Activated B cell treated with CpG ODN at 0.5 μM for 24 hours (primary cell): ENCODE data around the gene KIAA0040. TPM values are rescaled to one million over a fixed set of nuclear protein-coding genes. Genes with fewer than 3 reads are reported as not detected.

ENCODE experiments used
- ATAC-seq: fragments of 200-7000 bp; cut with Tn5 transposase; one replicate; pipeline ENCODE4 v1.10.0; 2021; ENCODE audit warnings: low read depth, mild to moderate bottlenecking, moderate library complexity
- CTCF ChIA-PET: fragments of 350-600 bp; sonication (Branson Sonifier 250); formaldehyde crosslinking; loops from one replicate; lab custom pipeline; 2021; ENCODE audit warnings: antibody characterized with exemption; lab: Charles Lee
- POLR2A ChIA-PET: fragments of 350-600 bp; sonication (Branson Sonifier 250); formaldehyde crosslinking; loops from one replicate; lab custom pipeline; 2021; ENCODE audit warnings: antibody characterized with exemption; lab: Charles Lee
- DNase-seq: peaks from one replicate; pipeline ENCODE4 v3.0.0; 2022
- H3K27ac Mint-ChIP-seq: one replicate; pipeline ENCODE4 v1.8.0; 2020; ENCODE audit warnings: mixed read lengths
- H3K27me3 Mint-ChIP-seq: one replicate; pipeline ENCODE4 v1.8.0; 2021; ENCODE audit warnings: mixed read lengths
- H3K36me3 Mint-ChIP-seq: one replicate; pipeline ENCODE4 v1.8.0; 2021; ENCODE audit warnings: low read depth, mixed read lengths
- H3K4me1 Mint-ChIP-seq: one replicate; pipeline ENCODE4 v1.8.0; 2021; ENCODE audit warnings: mixed read lengths
- H3K4me3 Mint-ChIP-seq: one replicate; pipeline ENCODE4 v1.8.0; 2020; ENCODE audit warnings: mild to moderate bottlenecking, mixed read lengths
- H3K9me3 Mint-ChIP-seq: one replicate; pipeline ENCODE4 v1.8.0; 2020; ENCODE audit warnings: mixed read lengths
- CTCF ChIP-seq: fragments of 200-600 bp; IDR thresholded peaks from one replicate; pipeline ENCODE4 v1.8.0; 2022; ENCODE audit warnings: antibody characterized with exemption, mild to moderate bottlenecking
- intact Hi-C: fragments of 100-400 bp; cut with micrococcal nuclease; formaldehyde crosslinking; loops from one replicate; pipeline ENCODE4 v1.15.1; 2024
- total RNA-seq: library from RNA; stranded (reverse); gene quantifications from 2 replicates; pipeline ENCODE4 v1.2.3, GENCODE V29; 2022

KIAA0040 gene
- total RNA-seq, 1 donor from 2014 or later = 57.2 TPM

DNA sequence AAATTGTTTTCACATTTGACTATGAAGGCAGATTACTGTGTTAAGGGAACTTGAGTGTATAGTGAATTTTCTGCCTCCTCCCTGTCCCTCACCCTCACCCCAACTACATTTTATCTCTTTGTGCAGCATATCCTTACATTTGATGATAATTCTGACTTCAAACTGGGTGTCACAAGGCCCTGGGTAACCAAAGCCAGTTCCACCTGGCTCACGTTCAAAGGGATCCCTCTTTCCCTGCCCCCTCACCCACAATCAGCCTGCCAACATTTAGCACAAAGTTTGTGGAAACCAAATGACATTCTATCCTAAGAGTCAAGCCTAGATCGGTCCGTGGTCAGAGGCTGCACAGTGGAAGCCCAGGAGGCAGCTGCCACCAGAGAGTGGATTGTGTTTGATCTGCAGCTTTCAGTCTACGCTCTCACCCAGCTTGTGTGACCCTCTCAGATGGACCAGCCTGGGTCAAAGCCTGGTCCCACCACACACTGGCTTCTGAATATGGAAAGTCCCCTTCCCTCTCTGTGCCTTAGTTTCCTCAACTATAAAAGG lies 10.3 kb downstream of the KIAA0040 start:
- DNase-seq = no peak
- Mint-ChIP-seq H3K36me3 (peaks cover 81% of the 10 kb centered on the region), H3K27me3 (no peaks in the 10 kb centered on the region), H3K27ac (peak overlapping the region; percentile 65), H3K4me3 (no peak overlapping the region), H3K9me3 (no peaks in the 10 kb centered on the region), H3K4me1 (peaks cover 99% of the 10 kb centered on the region)
- CTCF ChIA-PET = interaction anchor here (1.3 to 1.9 kb wide), 3 partner anchors 10 to 136 kb away, joined by 4 to 8 read pairs (median 4); no protein-coding TSS in a partner anchor
- intact Hi-C loops = no loop called here
- no peak for TF ChIP-seq CTCF
- no peak for ATAC-seq
- POLR2A ChIA-PET = interaction anchor here (1.3 kb wide), 1 partner anchor 12 kb away, joined by 4 read pairs; no protein-coding TSS in a partner anchor

DNA sequence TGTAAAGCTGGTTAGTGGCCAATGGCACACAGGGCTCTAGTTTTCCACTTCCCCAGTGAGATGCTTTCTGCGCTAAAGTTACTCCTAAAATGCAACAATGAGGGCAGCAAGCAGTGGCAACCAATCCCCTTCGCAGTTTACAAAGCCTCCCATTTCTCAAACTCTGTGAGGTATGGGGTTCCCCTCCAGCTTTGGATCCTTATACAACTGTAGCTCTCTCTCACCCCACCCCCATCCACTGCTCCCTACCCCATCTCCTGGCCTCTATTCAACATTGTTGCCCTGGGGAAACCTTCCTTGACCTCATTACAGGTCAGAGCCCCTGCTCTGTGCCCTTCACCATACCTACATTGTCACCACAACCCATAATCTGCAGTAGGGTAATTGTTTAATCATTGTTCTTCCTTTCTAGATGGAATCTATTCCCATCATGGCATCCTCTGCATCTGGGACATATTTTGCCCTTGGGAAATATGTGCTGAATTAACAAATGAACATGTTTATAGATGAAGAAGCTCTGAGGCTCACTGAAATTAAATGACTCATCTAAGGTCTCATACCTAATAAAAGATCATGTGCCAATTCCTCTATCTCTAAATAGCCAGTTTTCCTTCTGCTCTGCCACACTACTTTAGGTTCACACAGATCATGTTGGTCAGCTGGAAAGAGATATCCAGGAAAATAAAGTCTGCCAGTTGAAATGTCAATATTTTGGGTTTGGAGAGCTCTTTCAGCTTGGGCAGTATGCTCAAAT lies 12.6 kb downstream of the KIAA0040 start:
- TF ChIP-seq CTCF = no peak
- ChIA-PET CTCF (interaction anchor here (1.3 to 2.1 kb wide), 2 partner anchors 28 to 139 kb away, joined by 6 to 9 read pairs; no protein-coding TSS in a partner anchor), POLR2A (interaction anchor here (0.9 to 1.7 kb wide), 4 partner anchors 10 to 16 kb away, joined by 4 to 11 read pairs (median 8); partner anchors contain the start of gene KIAA0040)
- H3K27ac Mint-ChIP-seq = peak overlapping the region; percentile 79
- intact Hi-C loops = loop anchor here (1.0 kb wide), 1 partner anchor 9 kb away; no protein-coding TSS in a partner anchor
- H3K27me3 Mint-ChIP-seq = no peaks in the 10 kb centered on the region
- H3K36me3 Mint-ChIP-seq = peaks cover 78% of the 10 kb centered on the region
- peak; percentile 42 for ATAC-seq
- DNase-seq = no peak
- H3K4me3 Mint-ChIP-seq = peak overlapping the region; percentile 45
- peaks cover 90% of the 10 kb centered on the region for H3K4me1 Mint-ChIP-seq
- H3K9me3 Mint-ChIP-seq = no peaks in the 10 kb centered on the region

GRCh38 chr1:175178456-175178855 lies 14.1 kb downstream of the KIAA0040 start:
- no peak for ATAC-seq
- H3K27me3 Mint-ChIP-seq = no peaks in the 10 kb centered on the region
- no peaks in the 10 kb centered on the region for H3K9me3 Mint-ChIP-seq
- H3K4me1 Mint-ChIP-seq = peaks cover 90% of the 10 kb centered on the region
- peak overlapping the region; percentile 66 for H3K27ac Mint-ChIP-seq
- no peak for DNase-seq
- H3K36me3 Mint-ChIP-seq = peaks cover 85% of the 10 kb centered on the region
- ChIA-PET CTCF (interaction anchor here (2.1 kb wide), 1 partner anchor 23 kb away, joined by 8 read pairs; no protein-coding TSS in a partner anchor), POLR2A (no interaction called here)
- intact Hi-C loops = no loop called here
- TF ChIP-seq CTCF = no peak
- no peak overlapping the region for H3K4me3 Mint-ChIP-seq

- Mint-ChIP-seq H3K27ac (peak overlapping the region; percentile 66), H3K9me3 (no peaks in the 10 kb centered on the region), H3K4me3 (no peak overlapping the region), H3K27me3 (no peaks in the 10 kb centered on the region), H3K36me3 (peaks cover 85% of the 10 kb centered on the region), H3K4me1 (peaks cover 90% of the 10 kb centered on the region)
- intact Hi-C loops = no loop called here
- no peak for TF ChIP-seq CTCF
- DNase-seq (no peak), ATAC-seq (no peak)
- CTCF ChIA-PET = interaction anchor here (2.1 kb wide), 1 partner anchor 23 kb away, joined by 8 read pairs; no protein-coding TSS in a partner anchor
- POLR2A ChIA-PET = no interaction called here
Measured at GRCh38 chr1:175178056-175178455, 14.5 kb downstream of the KIAA0040 start.

DNA sequence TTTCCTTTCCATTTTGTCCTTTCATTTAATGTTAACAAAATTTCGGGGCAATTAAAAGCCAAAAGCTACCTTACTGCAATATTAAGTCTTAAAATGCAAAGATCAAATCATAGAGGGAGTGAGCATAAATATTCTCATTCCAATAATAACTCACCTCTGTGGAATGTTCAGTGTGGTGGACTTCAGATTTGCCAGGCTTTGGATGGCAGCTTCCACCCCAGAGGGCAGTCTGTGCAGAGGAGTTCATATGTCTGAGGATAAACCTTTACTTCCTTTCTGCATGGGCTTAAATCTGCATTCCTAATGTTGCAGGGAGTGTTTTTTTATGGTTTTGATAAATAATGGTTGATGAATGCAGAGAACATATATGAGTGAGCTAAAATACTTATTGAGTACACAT lies 16.3 kb downstream of the KIAA0040 start:
- TF ChIP-seq CTCF = no peak
- Mint-ChIP-seq H3K36me3 (peaks cover 84% of the 10 kb centered on the region), H3K4me3 (no peak overlapping the region), H3K9me3 (no peaks in the 10 kb centered on the region), H3K4me1 (peaks cover 87% of the 10 kb centered on the region), H3K27ac (peak overlapping the region; percentile 2), H3K27me3 (no peaks in the 10 kb centered on the region)
- intact Hi-C loops = no loop called here
- ATAC-seq = no peak
- no peak for DNase-seq
- ChIA-PET POLR2A (no interaction called here), CTCF (interaction anchor here (1.2 kb wide), 1 partner anchor 30 kb away, joined by 3 read pairs; no protein-coding TSS in a partner anchor)
